SK-N-SH (cell line): ENCODE measurements around the gene DRGX. TPM values are rescaled to one million over a fixed set of nuclear protein-coding genes. Genes with fewer than 3 reads are reported as not detected.

ENCODE experiments used
- CTCF ChIA-PET: fragments of 300-600, 350-600 bp; formaldehyde crosslinking; extraction: SDS; loops from one replicate; lab custom pipeline; 2021; lab: Yijun Ruan, JAX
- POLR2A ChIA-PET: fragments of 350-600 bp; sonication (Branson Sonifier 250); formaldehyde crosslinking; extraction: SDS; loops from one replicate; lab custom pipeline; 2020; ENCODE audit warnings: antibody characterized with exemption, inconsistent platforms; lab: Yijun Ruan, JAX
- DNase-seq: peaks from one replicate; pipeline ENCODE4 v3.0.0; 2012
- H2AFZ ChIP-seq: fragments of 200-600 bp; sonication (generic); 2 replicates; pipeline ENCODE4 v1.8.1; 2016; ENCODE audit warnings: antibody characterized with exemption, mild to moderate bottlenecking, low read depth
- H3F3A ChIP-seq: fragments of 200-600 bp; sonication (generic); replicated peaks from 2 replicates; pipeline ENCODE3; 2016; ENCODE audit warnings: antibody characterized with exemption, mild to moderate bottlenecking; ENCODE audit not compliant: insufficient read depth
- H3K27ac ChIP-seq, 2 experiments: fragments of 200-500 bp in 1 of 2; fragments of 200-600 bp in 1 of 2; sonication (Bioruptor generic) in 1 of 2; sonication (generic), shearing (Covaris generic) in 1 of 2; 2 replicates each; pipeline versions ENCODE4 v1.5.1 to v1.6.1; 2014 to 2016; ENCODE audit warnings: low read depth in 2 of 2, inconsistent platforms in 1 of 2, low read length in 1 of 2, mild to moderate bottlenecking in 1 of 2, mixed read lengths in 1 of 2
- H3K27me3 ChIP-seq: fragments of 200-600 bp; sonication (generic), shearing (Covaris generic); 2 replicates; pipeline ENCODE4 v1.6.1; 2016; ENCODE audit warnings: mixed run types; ENCODE audit not compliant: insufficient read depth
- H3K36me3 ChIP-seq, 2 experiments: fragments of 200-500 bp in 1 of 2; fragments of 200-600 bp in 1 of 2; sonication (Bioruptor generic) in 1 of 2; sonication (generic) in 1 of 2; replicated peaks in 1 of 2; 2 replicates each; pipeline versions ENCODE3 to v1.5.1; 2014 to 2016; ENCODE audit warnings: low read length in 1 of 2, mild to moderate bottlenecking in 1 of 2; ENCODE audit not compliant: insufficient read depth in 2 of 2, control insufficient read depth in 1 of 2
- H3K4me1 ChIP-seq, 2 experiments: fragments of 200-500 bp in 1 of 2; fragments of 200-600 bp in 1 of 2; sonication (Bioruptor generic) in 1 of 2; sonication (generic), shearing (Covaris generic) in 1 of 2; 2 replicates each; pipeline versions ENCODE4 v1.5.1 to v1.6.1; 2014 to 2016; ENCODE audit warnings: low read depth in 1 of 2, low read length in 1 of 2, mixed run types in 1 of 2; ENCODE audit not compliant: insufficient read depth in 2 of 2, control insufficient read depth in 1 of 2
- H3K4me2 ChIP-seq: fragments of 200-600 bp; sonication (generic), shearing (Covaris generic); 2 replicates; pipeline ENCODE4 v1.6.1; 2017; ENCODE audit warnings: mixed run types
- H3K4me3 ChIP-seq, 2 experiments: fragments of 200-500 bp in 1 of 2; fragments of 200-600 bp in 1 of 2; sonication (Bioruptor generic) in 1 of 2; sonication (generic), shearing (Covaris generic) in 1 of 2; 2 replicates each; pipeline versions ENCODE4 v1.5.1 to v1.8.1; 2014 to 2016; ENCODE audit warnings: low read depth in 2 of 2, inconsistent platforms in 1 of 2, low read length in 1 of 2, mild to moderate bottlenecking in 1 of 2, mixed read lengths in 1 of 2, moderate library complexity in 1 of 2
- H3K79me2 ChIP-seq: fragments of 200-600 bp; sonication (generic); 2 replicates; pipeline ENCODE4 v1.8.1; 2017; ENCODE audit warnings: mild to moderate bottlenecking; ENCODE audit not compliant: insufficient read depth
- H3K9ac ChIP-seq: fragments of 200-600 bp; sonication (generic); 2 replicates; pipeline ENCODE4 v1.6.1; 2017; ENCODE audit warnings: mixed run types
- H3K9me2 ChIP-seq: fragments of 200-600 bp; sonication (generic); 2 replicates; pipeline ENCODE4 v1.6.1; 2017; ENCODE audit warnings: mixed run types
- H3K9me3 ChIP-seq: fragments of 200-600 bp; sonication (generic); 2 replicates; pipeline ENCODE4 v1.6.1; 2017; ENCODE audit warnings: mixed run types, mild to moderate bottlenecking, moderate library complexity
- H4K20me1 ChIP-seq: fragments of 200-600 bp; sonication (generic); 2 replicates; pipeline ENCODE4 v1.6.1; 2017; ENCODE audit warnings: mild to moderate bottlenecking, mixed run types; ENCODE audit not compliant: insufficient read depth
- ELF1 ChIP-seq: IDR thresholded peaks from 2 replicates; pipeline ENCODE4 v1.4.0; 2012
- EP300 ChIP-seq, 2 experiments: IDR thresholded peaks; 2 replicates each; pipeline versions ENCODE4 v1.4.0 to v1.6.1; 2012; ENCODE audit warnings: borderline replicate concordance in 1 of 2, low read depth in 1 of 2, low read length in 1 of 2
- EZH2phosphoT487 ChIP-seq: fragments of 200-600 bp; sonication (generic); IDR thresholded peaks from 2 replicates; pipeline ENCODE4 v1.6.1; 2017; ENCODE audit warnings: low read depth, mixed run types, mild to moderate bottlenecking, antibody characterized with exemption, moderate library complexity, borderline replicate concordance
- FOXJ3 ChIP-seq: sonication (generic); formaldehyde crosslinking; IDR thresholded peaks from 2 replicates; pipeline ENCODE4 v1.5.1; 2020; ENCODE audit warnings: mild to moderate bottlenecking, missing genetic modification reagents
- FOXM1 ChIP-seq: IDR thresholded peaks from 2 replicates; pipeline ENCODE4 v1.4.0; 2012; ENCODE audit warnings: low read depth, mild to moderate bottlenecking
- GATA2 ChIP-seq: sonication (generic); formaldehyde crosslinking; IDR thresholded peaks from 2 replicates; pipeline ENCODE4 v1.5.0; 2020; ENCODE audit warnings: mild to moderate bottlenecking, missing genetic modification reagents
- JUND ChIP-seq: IDR thresholded peaks from 2 replicates; pipeline ENCODE4 v1.4.0; 2012
- MXI1 ChIP-seq: IDR thresholded peaks from 2 replicates; pipeline ENCODE4 v1.6.1; 2012; ENCODE audit warnings: mild to moderate bottlenecking, low read depth, low read length, improper control_type of control experiment
- NRF1 ChIP-seq: IDR thresholded peaks from 2 replicates; pipeline ENCODE4 v1.6.1; 2012; ENCODE audit warnings: low read depth, mild to moderate bottlenecking, low read length
- RCOR1 ChIP-seq: fragments of 150-350 bp; IDR thresholded peaks from 2 replicates; pipeline ENCODE4 v1.6.1; 2017; ENCODE audit warnings: antibody characterized with exemption, low read length
- RXRA ChIP-seq: IDR thresholded peaks from 2 replicates; pipeline ENCODE4 v1.4.0; 2012; ENCODE audit warnings: low read depth, mild to moderate bottlenecking, borderline replicate concordance
- SMC3 ChIP-seq: IDR thresholded peaks from 2 replicates; pipeline ENCODE4 v1.6.1; 2012; ENCODE audit warnings: low read depth, low read length, improper control_type of control experiment
- TEAD4 ChIP-seq: IDR thresholded peaks from 2 replicates; pipeline ENCODE4 v1.4.0; 2012; ENCODE audit warnings: mild to moderate bottlenecking, borderline replicate concordance; ENCODE audit not compliant: insufficient read depth
- YY1 ChIP-seq: IDR thresholded peaks from 2 replicates; pipeline ENCODE4 v1.4.0; 2012; ENCODE audit warnings: low read depth, mild to moderate bottlenecking
- WGBS: methylation state at CpG from one replicate; pipeline ENCODE4 v1.1.6; 2017; ENCODE audit warnings: low lambda C conversion rate; 5-methylcytosine and 5-hydroxymethylcytosine counted together
- polyA plus RNA-seq, 3 experiments: library from polyadenylated mRNA; depleted of rRNA; stranded (reverse); fragments of >200 nt; gene quantifications; 2 replicates each; pipeline ENCODE4 v1.2.3, GENCODE V29; 2012
- TF ChIP-seq, protein P1 (sequence below): IDR thresholded peaks from 2 replicates; pipeline ENCODE4 v1.4.0; 2012; ENCODE audit warnings: low read depth, borderline replicate concordance
- TF ChIP-seq, protein P2 (sequence below): IDR thresholded peaks from 2 replicates; pipeline ENCODE4 v1.6.1; 2012; ENCODE audit warnings: mild to moderate bottlenecking, low read depth, low read length, moderate library complexity
- TF ChIP-seq, protein P3 (sequence below): IDR thresholded peaks from 2 replicates; pipeline ENCODE4; 2012
- TF ChIP-seq, protein P4 (sequence below): IDR thresholded peaks from 2 replicates; pipeline ENCODE4 v1.4.0; 2012; ENCODE audit warnings: low read depth, borderline replicate concordance

Gene DRGX
- polyA plus RNA-seq, 1 of the 3 experiments (the other 2 are of a cell fraction): not detected

DNA sequence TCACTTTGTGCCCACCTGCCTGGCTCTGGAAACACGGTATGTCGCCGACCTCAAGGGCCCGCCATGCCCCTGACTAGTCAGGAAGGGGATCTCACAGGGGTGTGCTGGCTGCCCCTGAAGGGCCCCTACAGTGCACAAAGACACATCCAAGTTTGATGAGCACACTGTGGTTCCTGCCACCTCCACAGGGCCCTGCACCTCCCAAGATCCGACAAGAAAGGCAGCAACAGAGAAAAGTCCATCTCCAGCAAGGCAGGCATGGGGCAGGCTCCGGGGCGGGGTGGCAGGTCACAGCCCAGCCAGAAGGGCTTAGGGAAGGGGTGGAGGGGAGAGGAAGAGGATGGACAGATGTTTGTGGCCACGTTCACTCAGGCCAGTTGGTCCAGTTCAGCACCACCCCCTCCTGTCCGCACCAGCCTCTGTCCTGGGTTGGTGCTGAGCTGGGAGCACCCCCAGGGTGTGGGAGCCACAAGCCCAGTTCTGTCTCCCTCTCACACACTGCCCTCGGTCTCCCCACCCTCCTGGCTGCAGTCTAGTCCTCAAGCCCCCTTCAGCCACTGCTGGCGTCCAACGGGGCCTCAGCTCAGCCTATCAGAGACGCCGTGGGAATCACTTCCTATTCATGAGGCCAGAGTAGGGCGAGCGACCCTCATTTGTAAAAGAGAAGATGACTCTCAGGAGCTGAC, 11.5 kb downstream of the DRGX start:
- no peak overlapping the region for H3K9ac ChIP-seq
- H3K36me3 ChIP-seq: no peaks in the 10 kb centered on the region
- no peaks in the 10 kb centered on the region for H3K9me2 ChIP-seq
- no peak overlapping the region for H3K4me3 ChIP-seq
- H3K79me2 ChIP-seq: no peaks in the 10 kb centered on the region
- ChIA-PET CTCF (interaction anchor here (1.1 to 1.9 kb wide), 2 partner anchors 8 to 726 kb away, joined by 4 to 7 read pairs; no protein-coding TSS in a partner anchor), POLR2A (no interaction called here)
- H3K27ac ChIP-seq: no peak overlapping the region
- no peaks in the 10 kb centered on the region for H3F3A ChIP-seq
- DNase-seq: no peak
- no peaks in the 10 kb centered on the region for H4K20me1 ChIP-seq
- TF ChIP-seq, protein P1, sequence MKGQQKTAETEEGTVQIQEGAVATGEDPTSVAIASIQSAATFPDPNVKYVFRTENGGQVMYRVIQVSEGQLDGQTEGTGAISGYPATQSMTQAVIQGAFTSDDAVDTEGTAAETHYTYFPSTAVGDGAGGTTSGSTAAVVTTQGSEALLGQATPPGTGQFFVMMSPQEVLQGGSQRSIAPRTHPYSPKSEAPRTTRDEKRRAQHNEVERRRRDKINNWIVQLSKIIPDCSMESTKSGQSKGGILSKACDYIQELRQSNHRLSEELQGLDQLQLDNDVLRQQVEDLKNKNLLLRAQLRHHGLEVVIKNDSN: no peak
- no peak for TF ChIP-seq FOXM1
- TF ChIP-seq, protein P2, sequence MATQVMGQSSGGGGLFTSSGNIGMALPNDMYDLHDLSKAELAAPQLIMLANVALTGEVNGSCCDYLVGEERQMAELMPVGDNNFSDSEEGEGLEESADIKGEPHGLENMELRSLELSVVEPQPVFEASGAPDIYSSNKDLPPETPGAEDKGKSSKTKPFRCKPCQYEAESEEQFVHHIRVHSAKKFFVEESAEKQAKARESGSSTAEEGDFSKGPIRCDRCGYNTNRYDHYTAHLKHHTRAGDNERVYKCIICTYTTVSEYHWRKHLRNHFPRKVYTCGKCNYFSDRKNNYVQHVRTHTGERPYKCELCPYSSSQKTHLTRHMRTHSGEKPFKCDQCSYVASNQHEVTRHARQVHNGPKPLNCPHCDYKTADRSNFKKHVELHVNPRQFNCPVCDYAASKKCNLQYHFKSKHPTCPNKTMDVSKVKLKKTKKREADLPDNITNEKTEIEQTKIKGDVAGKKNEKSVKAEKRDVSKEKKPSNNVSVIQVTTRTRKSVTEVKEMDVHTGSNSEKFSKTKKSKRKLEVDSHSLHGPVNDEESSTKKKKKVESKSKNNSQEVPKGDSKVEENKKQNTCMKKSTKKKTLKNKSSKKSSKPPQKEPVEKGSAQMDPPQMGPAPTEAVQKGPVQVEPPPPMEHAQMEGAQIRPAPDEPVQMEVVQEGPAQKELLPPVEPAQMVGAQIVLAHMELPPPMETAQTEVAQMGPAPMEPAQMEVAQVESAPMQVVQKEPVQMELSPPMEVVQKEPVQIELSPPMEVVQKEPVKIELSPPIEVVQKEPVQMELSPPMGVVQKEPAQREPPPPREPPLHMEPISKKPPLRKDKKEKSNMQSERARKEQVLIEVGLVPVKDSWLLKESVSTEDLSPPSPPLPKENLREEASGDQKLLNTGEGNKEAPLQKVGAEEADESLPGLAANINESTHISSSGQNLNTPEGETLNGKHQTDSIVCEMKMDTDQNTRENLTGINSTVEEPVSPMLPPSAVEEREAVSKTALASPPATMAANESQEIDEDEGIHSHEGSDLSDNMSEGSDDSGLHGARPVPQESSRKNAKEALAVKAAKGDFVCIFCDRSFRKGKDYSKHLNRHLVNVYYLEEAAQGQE: no peak
- TF ChIP-seq, all 33 proteins: peak for 0
- Histone ChIP-seq H3K27me3 (peaks cover 5% of the 10 kb centered on the region; the same call in 1 of the 2 replicates), H3K9me3 (no peaks in the 10 kb centered on the region), H2AFZ (no peak overlapping the region), H3K4me2 (no peak overlapping the region), H3K4me1 (peaks cover 0 to 7% of the 10 kb centered on the region in 2 experiments; a peak in 1 of 4 replicates)
- 43% methylated on average over 11 of the region's 16 CpGs for WGBS

DNA sequence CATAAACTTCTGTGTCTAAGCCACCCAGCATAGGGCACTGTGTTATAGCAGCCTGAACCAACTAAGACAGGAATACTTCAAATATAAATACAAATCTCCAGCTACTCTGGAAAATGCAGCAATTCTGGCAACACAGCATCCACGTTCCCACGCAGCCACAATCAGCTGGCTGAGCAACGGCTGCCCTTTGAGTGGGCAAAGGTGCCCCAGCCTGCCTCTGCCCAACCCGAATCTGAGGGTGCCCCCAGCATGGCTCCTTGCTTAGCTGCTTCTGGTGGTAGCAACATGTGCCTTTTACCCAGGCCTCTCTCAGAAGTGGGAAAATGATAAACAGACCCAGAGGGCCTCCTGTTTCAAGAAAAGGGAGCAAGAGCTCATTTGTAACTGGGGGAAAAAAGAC, 12.0 kb downstream of the DRGX start:
- H3K79me2 ChIP-seq: no peaks in the 10 kb centered on the region
- H3K4me2 ChIP-seq: no peak overlapping the region
- H3K4me3 ChIP-seq: no peak overlapping the region
- ChIA-PET POLR2A (no interaction called here), CTCF (interaction anchor here (1.0 to 1.9 kb wide), 3 partner anchors 8 to 726 kb away, joined by 3 to 7 read pairs (median 4); no protein-coding TSS in a partner anchor)
- no peak for DNase-seq
- no peak overlapping the region for H3K27ac ChIP-seq
- peaks cover 4% of the 10 kb centered on the region; the same call in 1 of the 2 replicates for H3K27me3 ChIP-seq
- no peaks in the 10 kb centered on the region for H4K20me1 ChIP-seq
- peaks cover 0 to 7% of the 10 kb centered on the region in 2 experiments; a peak in 1 of 4 replicates for H3K4me1 ChIP-seq
- WGBS: 24% methylated on average over 4 of the region's 4 CpGs
- no peaks in the 10 kb centered on the region for H3K9me2 ChIP-seq
- H2AFZ ChIP-seq: no peak overlapping the region
- H3K9ac ChIP-seq: no peak overlapping the region
- H3F3A ChIP-seq: no peaks in the 10 kb centered on the region
- no peaks in the 10 kb centered on the region for H3K36me3 ChIP-seq
- H3K9me3 ChIP-seq: no peaks in the 10 kb centered on the region
- TF ChIP-seq EP300 (IDR thresholded peaks at IDR 0.05; ENCODE audit: borderline replicate concordance in 1 of 2, low read depth in 1 of 2, low read length in 1 of 2): no peak
- TF ChIP-seq RCOR1: no peak
- TF ChIP-seq FOXJ3 (CRISPR knock-in tag): no peak
- TF ChIP-seq SMC3: no peak
- TF ChIP-seq, protein P3, sequence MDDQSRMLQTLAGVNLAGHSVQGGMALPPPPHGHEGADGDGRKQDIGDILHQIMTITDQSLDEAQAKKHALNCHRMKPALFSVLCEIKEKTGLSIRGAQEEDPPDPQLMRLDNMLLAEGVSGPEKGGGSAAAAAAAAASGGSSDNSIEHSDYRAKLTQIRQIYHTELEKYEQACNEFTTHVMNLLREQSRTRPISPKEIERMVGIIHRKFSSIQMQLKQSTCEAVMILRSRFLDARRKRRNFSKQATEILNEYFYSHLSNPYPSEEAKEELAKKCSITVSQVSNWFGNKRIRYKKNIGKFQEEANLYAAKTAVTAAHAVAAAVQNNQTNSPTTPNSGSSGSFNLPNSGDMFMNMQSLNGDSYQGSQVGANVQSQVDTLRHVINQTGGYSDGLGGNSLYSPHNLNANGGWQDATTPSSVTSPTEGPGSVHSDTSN: no peak
- TF ChIP-seq JUND: no peak
- TF ChIP-seq YY1: no peak
- TF ChIP-seq GATA2 (CRISPR knock-in tag): no peak
- no peak for TF ChIP-seq NRF1
- no peak for TF ChIP-seq RXRA
- no peak for TF ChIP-seq TEAD4
- TF ChIP-seq, protein P4, sequence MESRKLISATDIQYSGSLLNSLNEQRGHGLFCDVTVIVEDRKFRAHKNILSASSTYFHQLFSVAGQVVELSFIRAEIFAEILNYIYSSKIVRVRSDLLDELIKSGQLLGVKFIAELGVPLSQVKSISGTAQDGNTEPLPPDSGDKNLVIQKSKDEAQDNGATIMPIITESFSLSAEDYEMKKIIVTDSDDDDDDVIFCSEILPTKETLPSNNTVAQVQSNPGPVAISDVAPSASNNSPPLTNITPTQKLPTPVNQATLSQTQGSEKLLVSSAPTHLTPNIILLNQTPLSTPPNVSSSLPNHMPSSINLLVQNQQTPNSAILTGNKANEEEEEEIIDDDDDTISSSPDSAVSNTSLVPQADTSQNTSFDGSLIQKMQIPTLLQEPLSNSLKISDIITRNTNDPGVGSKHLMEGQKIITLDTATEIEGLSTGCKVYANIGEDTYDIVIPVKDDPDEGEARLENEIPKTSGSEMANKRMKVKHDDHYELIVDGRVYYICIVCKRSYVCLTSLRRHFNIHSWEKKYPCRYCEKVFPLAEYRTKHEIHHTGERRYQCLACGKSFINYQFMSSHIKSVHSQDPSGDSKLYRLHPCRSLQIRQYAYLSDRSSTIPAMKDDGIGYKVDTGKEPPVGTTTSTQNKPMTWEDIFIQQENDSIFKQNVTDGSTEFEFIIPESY: no peak
- no peak for TF ChIP-seq MXI1
- TF ChIP-seq ELF1: no peak
- TF ChIP-seq EZH2phosphoT487: no peak
